GM18867 (cell line): ENCODE measurements around the gene IGFALS.
"Not testable (repeated sequence)": the region's sequence is repeated elsewhere in the genome, so short reads cannot be mapped to it uniquely, and the experiment has no call there.

Experiments
- ATAC-seq: cut with Tn5 transposase; IDR thresholded peaks from one replicate; pipeline ENCODE4 v1.9.1; 2021; ENCODE audit warnings: mild to moderate bottlenecking, moderate library complexity; ENCODE audit not compliant: unreplicated experiment

IGFALS gene

DNA sequence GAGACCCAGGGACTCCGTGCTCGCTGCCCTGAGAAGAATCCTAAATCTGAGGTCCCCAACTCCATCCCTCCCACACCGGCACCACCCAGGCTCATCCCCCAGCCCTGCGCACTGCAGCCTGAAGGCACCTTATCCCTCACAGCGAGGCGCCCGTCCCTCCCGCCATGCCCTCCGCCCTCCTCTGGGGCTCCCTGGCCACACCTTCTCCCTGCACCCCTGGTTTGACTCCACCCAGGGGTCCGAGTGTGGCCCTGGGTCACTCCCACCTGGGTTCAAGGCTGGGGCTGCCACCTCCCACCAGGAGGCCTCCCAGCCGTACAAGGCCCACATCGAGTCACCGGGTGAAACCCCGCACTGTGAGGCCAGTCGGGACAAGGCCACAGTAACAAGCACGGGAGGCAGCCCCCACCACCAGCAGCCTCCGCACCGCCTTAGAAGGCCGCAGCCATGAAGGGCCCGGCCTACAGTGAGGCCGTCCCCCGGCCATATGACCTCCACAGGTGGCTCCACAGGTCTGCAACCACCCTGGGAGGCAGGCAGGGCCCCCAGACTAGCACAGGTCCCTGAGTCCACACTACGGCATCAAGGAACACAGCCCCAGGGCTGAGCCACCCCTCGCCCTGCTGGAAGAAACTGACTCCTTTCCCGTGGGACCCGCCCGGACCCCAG is 24.8 kb upstream of the IGFALS start:
- no peak for ATAC-seq

- no peak for ATAC-seq
Measured at GRCh38 chr16:1817716-1818115, 24.2 kb upstream of the IGFALS start.

GRCh38 chr16:1817276-1817589 is 23.7 kb upstream of the IGFALS start:
- ATAC-seq = no peak

GRCh38 chr16:1816396-1817275 is 23.1 kb upstream of the IGFALS start:
- ATAC-seq = no peak

DNA sequence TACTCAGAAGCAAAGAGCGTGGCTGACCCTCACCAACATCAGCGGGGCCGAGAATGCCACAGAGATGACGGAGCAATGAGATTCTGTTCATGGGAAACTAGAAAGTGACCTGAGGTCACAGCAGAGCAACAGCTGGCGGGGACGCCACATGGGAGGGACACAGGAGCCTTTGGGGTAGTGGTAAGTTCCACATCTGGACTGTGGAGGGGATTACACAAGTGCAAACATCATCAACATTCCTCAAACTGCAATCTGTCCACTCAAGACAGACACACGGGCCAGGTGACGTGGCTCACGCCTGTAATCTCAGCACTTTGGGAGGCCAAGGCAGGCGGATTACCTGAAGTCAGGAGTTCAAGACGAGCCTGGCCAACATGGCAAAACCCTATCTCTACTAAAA is 22.0 kb upstream of the IGFALS start:
- no peak for ATAC-seq

GRCh38 chr16:1812732-1813163 is 19.2 kb upstream of the IGFALS start:
- no peak for ATAC-seq

DNA sequence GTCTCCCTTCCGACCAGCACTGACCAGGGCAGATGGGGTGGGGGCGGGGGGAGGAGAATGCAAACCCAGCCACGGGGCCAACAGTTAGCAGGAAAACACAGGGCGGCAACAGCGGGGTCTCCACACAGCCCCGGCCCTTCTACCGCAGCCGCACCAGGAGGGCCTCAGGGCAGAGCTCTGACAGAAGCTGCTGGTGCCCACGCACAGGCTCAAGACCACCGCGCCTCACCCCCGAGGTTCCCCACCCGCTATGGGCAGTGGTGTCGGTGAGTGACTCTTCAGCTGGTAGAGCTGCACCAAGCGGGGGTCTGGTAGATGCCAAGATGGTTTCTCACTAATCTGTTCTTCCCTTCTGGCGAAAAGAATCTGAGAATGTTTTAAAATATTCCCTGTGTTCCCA is 17.0 kb upstream of the IGFALS start:
- ATAC-seq = no peak

DNA sequence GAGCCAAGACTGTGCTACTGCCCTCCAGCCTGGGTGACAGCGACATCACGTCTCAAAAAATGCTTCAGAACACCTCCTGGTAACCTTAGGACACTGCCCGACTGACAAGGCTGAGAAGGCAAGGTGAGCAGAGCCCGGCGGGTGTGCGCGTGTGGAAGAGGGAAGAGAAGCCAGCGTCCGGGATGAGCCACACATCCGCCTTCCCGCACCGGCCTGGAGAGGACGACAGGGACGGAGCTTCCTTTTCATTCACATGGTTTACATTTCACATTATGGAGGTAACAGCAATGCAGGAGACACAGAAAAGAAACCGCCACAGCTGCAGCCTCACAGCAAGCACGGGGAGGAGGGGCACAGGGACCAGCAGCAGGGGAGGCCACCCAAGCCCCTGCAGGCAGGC is 16.6 kb upstream of the IGFALS start:
- no peak for ATAC-seq

GRCh38 chr16:1809281-1809801 is 15.8 kb upstream of the IGFALS start:
- ATAC-seq = no peak

GRCh38 chr16:1808691-1809090 is 15.2 kb upstream of the IGFALS start:
- no peak for ATAC-seq

DNA sequence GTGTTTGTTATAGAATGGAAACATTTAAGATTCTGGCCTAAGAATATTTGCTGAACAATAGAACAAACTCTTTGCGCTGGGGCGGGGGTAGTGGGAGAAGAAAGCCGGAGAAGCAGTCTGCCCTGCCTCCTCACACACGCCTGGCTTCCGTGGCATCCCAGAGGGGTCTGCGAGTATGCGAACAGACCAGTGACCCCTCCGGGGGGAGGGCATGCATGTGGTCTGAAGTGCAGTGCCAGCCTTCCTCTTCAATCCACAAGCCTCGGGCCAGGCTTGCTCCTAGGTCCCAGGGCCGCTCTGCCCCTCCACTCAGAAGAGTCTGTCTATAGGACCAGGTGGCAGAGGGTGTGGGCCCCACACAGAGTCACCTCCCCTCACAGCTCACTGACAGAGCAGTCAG is 14.1 kb upstream of the IGFALS start:
- no peak for ATAC-seq

DNA sequence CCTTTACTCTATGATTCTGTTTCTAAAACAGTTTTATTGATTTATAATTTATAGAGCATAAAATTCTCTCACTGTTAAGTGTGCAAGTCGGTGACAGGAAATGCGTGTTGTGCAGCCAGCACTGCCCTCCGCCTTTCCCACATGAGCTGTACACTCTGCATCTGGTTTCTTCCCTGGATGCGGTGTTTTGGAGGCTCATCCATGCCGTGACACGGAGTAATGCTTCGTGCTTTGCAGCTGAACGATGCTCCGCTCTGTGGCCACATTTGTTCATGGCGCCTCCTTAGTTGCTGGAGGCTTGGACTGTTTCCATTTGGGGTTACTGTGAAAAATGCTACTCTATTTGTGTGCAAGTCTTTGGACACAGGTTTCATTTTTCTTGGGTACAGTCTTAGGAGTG is 7.2 kb upstream of the IGFALS start:
- no peak for ATAC-seq

DNA sequence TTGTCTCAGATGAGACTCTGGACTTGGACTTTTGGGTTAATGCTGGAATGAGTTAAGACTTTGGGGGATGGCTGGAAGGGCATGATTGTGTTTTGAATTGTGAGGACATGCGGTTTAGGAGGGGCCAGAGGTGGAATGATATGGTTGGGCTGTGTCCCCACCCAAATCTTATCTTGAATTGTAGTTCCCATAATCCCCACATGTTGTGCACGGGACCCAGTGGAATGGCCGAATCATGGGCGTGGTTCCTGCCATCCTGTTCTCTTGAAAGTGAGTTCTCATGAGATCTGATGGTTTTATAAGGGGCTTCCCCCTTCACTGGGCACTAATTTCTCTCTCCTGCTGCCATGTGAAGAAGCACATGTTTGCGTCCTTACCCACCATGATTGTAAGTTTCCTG is 5.8 kb upstream of the IGFALS start:
- ATAC-seq = not testable (repeated sequence)

DNA sequence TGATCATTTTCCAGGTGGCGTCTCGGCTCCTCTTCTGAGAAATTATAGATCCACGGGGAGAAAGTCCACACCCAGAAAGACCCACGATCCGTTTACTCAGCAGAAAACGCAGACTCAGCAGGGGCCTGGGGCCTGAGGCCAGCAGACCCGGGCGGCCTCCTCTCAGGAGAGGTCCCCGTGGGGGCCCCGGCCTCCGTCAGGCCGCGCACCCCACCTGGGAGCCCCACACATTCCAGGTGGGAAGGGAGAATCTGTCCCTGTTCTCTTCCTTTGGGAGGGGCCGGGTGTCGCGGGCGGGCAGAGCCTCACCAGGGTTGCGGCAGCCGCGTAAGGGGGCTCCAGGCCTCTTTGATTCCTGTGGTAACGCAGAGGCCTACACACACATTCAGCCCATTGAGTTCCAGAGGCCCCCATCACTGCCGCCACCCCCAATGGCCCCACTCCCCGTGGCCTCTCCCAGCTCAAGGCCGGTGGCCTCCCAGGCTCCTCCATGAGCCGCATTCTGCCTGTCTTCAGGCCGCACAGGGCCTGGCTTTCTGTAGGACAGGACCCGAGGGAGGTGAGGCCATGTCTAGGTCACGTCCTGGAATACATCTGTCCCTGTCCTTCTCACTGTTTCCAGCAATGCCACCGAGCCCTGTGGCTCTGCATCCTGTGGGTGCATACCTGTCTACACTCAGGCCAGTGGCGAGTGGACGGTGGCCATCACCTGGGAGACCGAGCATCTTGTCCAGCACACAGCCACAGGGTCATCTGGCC is 1.6 kb upstream of the IGFALS start:
- no peak for ATAC-seq

- ATAC-seq = no peak
Measured at GRCh38 chr16:1794221-1794871, 841 bp upstream of the IGFALS start.

DNA sequence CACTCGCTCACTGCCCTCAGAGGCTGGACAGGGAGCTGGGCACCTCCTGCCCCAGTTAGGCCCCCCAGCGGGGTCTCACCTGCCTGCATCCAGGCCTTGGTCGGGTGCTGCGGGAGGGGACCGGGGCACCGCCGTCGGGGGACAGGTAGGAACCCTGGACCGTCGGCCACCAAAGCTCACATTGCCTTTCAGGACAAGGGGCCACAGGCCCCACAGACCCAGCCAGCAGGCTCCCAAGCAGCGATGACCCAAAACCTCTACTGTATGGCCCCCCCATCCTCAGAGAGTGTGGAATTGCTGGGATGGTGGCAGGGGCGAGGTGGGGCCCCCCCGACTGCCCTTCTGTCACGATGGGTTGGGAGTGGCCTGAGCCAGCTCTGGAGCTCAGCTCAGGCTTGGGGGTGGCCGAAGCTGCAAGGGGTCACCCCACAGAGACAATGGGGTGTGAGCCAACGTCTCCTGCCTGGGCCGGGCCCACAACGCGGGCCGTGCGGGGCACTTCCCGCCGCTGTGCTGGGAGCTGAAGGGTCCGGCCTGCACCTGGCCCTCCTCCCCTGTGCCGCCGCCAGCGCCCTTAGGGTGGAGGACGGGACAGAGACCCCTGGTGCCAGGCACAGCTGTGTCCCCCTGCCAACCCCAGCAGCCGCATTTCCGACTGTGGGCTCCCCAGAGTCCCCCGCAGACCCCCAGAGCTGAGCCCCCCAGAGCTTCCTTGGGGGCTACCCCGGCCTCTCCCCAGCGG is 498 bp downstream of the IGFALS start:
- no peak for ATAC-seq

DNA sequence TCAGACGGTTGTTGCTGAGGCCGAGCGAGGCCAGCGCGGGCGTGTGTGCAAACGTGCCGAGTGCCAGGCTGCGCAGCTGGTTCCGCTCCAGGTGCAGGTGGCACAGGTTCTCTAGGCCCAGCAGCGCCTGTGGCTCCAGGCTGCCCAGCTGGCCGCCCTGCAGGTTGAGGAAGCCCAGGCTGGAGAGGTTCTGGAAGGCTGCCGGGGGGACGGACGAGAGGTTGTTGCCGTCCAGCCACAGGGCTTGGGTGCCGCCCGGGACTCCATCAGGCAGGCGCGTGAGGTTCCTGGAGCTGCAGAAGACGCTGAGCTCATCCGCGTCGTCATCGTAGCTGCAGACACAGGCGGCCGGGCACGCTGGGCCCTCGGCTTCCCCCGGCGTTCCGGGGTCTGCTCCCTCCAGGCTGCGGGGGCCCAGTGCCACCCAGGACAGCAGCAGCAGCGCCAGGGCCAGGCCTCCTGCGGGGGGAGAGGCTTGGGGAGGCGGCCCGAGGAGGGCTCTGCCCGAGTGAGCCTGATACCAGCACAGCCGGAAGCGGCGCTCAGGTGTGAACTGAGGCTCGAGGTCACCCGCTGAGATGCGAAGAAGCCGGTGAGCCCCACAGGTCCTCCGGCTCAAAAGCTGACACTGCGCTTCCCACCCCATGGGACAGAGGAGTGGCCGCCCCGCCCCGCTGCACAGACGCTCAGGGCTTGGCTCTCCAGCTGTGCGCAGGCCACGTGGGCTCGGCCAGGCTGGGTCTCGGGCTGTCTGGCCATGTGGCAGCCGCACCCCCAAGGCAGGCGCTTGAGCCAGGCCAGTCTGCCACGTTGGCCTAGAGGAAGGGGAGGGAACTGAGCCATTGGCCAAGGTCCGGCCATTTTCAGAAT is 1.3 kb downstream of the IGFALS start:
- no peak for ATAC-seq

- ATAC-seq = no peak
Measured at GRCh38 chr16:1791256-1791942, 2.1 kb downstream of the IGFALS start.
